ENCODE measurements around the gene MRPL11.

- TF ChIP-seq CTCF (IDR thresholded peaks at IDR 0.05; ENCODE audit: insufficient read depth, low read length, poor library complexity, severe bottlenecking) (no peak), EZH2phosphoT487 (conservative IDR thresholded peaks at IDR 0.05; ENCODE audit: low read length) (no peak)
These were observed 24.3 kb downstream of the MRPL11 start for GRCh38 chr11:66414120-66414934.

Measured in SU-DHL-6 (cell line).